Measurements from ENCODE around the gene ZNF398. TPM values are rescaled to one million over a fixed set of nuclear protein-coding genes. Genes with fewer than 3 reads are reported as not detected.
A peak's percentile ranks its signal among the peaks of the same experiment; 100 is the strongest.

ZNF398 gene
- total RNA-seq, 1 donor from 2014 or later = 11.7 TPM

DNA sequence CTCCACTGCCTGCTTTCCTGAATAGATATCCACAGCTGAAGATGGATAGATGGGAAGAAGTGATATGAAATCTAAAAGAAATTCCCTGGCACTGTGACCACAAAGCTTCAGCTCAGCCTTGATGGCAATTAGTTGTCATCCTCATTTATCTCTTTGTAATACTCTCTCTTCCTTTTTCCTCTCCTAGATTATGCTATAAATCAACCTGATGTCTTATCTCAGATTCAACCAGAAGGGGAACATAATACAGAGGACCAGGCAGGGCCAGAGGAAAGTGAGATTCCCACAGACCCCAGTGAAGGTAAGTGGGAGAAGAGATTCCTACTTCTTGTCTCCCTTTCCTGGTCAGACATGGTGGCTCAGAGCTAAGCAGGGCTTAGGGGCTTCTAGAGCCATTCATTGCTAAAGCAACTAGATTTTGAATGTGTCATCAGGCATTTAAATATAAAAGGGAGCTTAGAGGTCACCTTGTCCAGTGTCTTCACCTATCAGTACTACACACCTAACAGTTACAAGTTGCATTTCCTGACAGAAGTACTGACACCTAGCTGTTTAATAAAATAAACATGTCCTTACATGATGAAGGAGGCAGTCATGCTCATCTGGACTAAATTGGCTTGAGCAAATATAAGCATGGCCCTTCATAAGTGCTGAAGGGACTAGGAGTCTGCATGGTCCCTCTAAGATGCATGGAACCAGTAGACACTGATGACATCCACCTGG lies 19.5 kb downstream of the ZNF398 start:
- H3K27ac Mint-ChIP-seq = no peak overlapping the region

DNA sequence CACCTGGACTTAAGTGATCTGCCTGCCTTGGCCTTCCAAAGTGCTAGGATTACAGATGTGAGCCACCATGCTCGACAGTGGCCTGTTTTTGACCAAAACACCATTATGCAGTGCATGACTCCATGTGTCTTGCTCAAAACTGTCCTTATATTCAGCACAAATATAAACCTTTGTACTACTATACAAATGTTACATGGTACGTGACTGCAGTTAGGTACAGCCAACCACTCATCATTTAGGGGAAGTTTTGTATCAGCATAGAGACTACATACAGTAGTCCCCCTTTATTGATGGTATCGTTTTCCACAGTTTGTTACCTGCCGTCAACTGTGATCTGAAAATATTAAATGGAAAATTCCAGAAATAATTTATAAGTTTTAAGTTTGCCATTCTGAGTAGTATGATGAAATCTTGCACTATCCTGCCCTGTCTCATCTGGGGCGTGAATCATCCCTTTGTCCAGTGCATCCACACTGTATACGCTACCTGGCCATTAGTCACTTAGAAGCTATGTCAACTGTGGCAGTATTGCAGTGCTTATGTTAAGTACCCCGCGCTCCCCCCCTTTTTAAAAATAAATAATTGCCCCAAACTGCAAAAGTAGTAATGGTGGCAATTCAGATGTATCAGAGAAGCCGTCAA lies 24.8 kb downstream of the ZNF398 start:
- H3K27ac Mint-ChIP-seq = no peak overlapping the region
- no peaks in the 10 kb centered on the region for H3K27me3 Mint-ChIP-seq
- H3K4me3 Mint-ChIP-seq = no peak overlapping the region
- H3K36me3 Mint-ChIP-seq (ENCODE audit: low read depth) = peaks cover 29% of the 10 kb centered on the region
- no peak for DNase-seq
- no peaks in the 10 kb centered on the region for H3K9me3 Mint-ChIP-seq
- peaks cover 1% of the 10 kb centered on the region for H3K4me1 Mint-ChIP-seq
- intact Hi-C loops (cut with micrococcal nuclease) = no loop called here

More for the DNA sequence above, 19.5 kb downstream of the ZNF398 start:
- Mint-ChIP-seq H3K9me3 (no peaks in the 10 kb centered on the region), H3K27me3 (no peaks in the 10 kb centered on the region), H3K4me3 (no peak overlapping the region), H3K4me1 (peaks cover 2% of the 10 kb centered on the region), H3K36me3 (ENCODE audit: low read depth) (peaks cover 37% of the 10 kb centered on the region)
- intact Hi-C loops (cut with micrococcal nuclease) = no loop called here
- no peak for DNase-seq

DNA sequence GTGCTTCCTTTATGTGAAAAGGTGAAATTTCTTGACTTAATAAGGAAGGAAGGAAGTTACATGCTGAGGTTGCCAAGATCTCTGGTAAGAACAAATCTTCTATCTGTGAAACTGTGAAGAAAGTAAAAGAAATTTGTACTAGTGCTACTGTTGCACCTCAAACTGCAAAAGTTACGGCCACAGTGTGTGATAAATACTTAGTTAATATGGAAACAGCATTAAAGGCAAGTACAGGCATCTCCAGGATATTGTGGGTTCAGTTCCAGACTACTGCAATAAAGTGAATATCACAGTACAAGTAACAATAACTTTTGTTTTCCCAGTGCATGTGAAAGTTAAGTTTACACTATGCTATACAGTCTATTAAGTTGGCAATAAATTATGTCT lies 25.3 kb downstream of the ZNF398 start:
- Mint-ChIP-seq H3K4me1 (peaks cover 1% of the 10 kb centered on the region), H3K27ac (no peak overlapping the region), H3K9me3 (no peaks in the 10 kb centered on the region), H3K36me3 (ENCODE audit: low read depth) (peaks cover 30% of the 10 kb centered on the region), H3K4me3 (no peak overlapping the region), H3K27me3 (no peaks in the 10 kb centered on the region)
- intact Hi-C loops (cut with micrococcal nuclease) = no loop called here
- no peak for DNase-seq

DNA sequence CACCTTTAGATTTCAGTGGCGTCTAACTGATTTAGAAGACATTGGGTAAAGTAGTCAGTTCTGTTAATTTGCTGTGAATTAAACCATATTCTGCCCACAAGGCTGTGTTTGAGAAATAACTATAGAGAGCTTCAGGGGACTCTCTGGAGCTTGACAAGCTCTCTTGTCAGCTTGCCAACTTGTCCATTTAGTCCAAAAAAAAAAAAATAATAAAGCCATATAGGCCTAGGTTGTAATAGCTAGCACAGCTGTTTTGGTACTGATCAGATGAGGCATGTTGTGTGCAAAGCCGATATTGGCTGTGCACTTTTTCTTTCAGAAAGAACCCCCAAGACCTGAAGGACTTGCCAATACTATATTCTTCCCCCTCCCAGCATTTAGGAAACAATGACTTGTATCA lies 27.9 kb downstream of the ZNF398 start:
- no peak overlapping the region for H3K4me3 Mint-ChIP-seq
- peaks cover 44% of the 10 kb centered on the region for H3K36me3 Mint-ChIP-seq (ENCODE audit: low read depth)
- DNase-seq = no peak
- H3K9me3 Mint-ChIP-seq = no peaks in the 10 kb centered on the region
- no peaks in the 10 kb centered on the region for H3K27me3 Mint-ChIP-seq
- intact Hi-C loops (cut with micrococcal nuclease) = no loop called here
- no peak overlapping the region for H3K27ac Mint-ChIP-seq
- H3K4me1 Mint-ChIP-seq = peaks cover 1% of the 10 kb centered on the region

DNA sequence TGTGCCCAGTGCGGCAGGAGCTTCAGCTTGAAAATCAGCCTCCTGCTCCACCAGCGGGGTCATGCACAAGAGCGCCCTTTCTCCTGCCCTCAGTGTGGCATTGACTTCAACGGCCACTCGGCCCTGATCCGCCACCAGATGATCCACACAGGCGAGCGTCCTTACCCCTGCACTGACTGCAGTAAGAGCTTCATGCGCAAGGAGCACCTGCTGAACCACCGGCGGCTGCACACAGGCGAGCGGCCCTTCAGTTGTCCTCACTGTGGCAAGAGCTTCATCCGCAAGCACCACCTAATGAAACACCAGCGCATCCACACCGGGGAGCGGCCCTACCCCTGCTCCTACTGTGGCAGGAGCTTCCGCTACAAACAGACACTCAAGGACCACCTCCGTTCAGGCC lies 32.0 kb downstream of the ZNF398 start:
- Mint-ChIP-seq H3K27ac (no peak overlapping the region), H3K4me1 (no peaks in the 10 kb centered on the region), H3K36me3 (ENCODE audit: low read depth) (peaks cover 52% of the 10 kb centered on the region), H3K27me3 (no peaks in the 10 kb centered on the region), H3K4me3 (no peak overlapping the region), H3K9me3 (no peaks in the 10 kb centered on the region)
- intact Hi-C loops (cut with micrococcal nuclease) = no loop called here
- DNase-seq = no peak

DNA sequence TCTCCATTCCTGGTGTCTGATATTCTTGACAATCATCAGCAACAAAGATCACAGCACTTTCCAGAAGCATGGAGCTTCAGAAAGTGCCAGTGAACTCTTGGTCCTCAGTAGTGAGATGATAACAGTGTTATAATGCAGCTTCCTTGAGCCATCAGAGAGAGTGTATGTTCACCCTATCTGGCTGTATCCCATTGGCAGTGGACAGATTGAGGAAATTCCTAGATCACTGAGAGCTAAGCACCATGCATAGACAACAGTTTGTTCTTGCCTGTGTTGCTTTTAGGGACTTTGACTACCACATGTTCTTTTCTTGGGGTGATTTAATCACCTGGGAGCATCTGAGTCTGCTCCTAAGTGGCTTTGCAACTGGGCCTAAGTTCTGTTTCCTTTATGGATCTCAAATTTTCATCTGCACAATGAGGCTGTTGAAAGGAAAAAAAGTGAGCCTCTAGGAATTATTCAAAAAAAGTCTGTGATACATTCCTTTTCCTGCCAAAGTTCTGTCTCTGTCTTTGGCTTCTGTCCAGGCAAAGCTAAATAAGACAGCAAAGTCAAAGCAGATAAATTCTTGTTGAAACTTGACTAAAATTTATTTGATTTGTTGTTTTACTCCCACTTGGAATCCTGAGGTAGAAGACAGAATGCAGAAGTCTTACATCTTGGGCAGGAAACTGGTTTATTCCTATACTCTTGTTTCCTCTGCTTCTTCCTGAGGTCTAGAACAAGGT lies 33.6 kb downstream of the ZNF398 start:
- intact Hi-C loops (cut with micrococcal nuclease) = no loop called here
- peaks cover 52% of the 10 kb centered on the region for H3K36me3 Mint-ChIP-seq (ENCODE audit: low read depth)
- H3K4me1 Mint-ChIP-seq = no peaks in the 10 kb centered on the region
- no peaks in the 10 kb centered on the region for H3K27me3 Mint-ChIP-seq
- no peak overlapping the region for H3K4me3 Mint-ChIP-seq
- no peaks in the 10 kb centered on the region for H3K9me3 Mint-ChIP-seq
- DNase-seq = no peak
- H3K27ac Mint-ChIP-seq = no peak overlapping the region

DNA sequence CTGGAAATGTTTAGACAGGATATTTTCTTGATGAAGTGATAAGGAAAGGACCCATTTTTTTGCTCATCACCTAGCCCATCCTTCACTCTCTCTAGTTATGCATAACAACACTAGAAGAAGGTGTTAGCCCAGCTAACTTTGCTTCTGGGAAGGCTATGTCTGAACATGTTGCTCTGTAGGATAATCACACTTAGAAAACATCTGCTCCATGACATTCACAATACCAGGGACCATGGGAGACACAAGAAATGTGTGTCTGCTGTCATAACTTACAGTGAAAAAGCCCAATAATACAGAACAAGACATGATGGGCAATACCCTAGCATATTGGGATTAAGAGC lies 34.2 kb downstream of the ZNF398 start:
- Mint-ChIP-seq H3K4me1 (no peaks in the 10 kb centered on the region), H3K36me3 (ENCODE audit: low read depth) (peaks cover 49% of the 10 kb centered on the region), H3K27ac (no peak overlapping the region), H3K27me3 (no peaks in the 10 kb centered on the region), H3K4me3 (no peak overlapping the region), H3K9me3 (no peaks in the 10 kb centered on the region)
- intact Hi-C loops (cut with micrococcal nuclease) = no loop called here
- no peak for DNase-seq

DNA sequence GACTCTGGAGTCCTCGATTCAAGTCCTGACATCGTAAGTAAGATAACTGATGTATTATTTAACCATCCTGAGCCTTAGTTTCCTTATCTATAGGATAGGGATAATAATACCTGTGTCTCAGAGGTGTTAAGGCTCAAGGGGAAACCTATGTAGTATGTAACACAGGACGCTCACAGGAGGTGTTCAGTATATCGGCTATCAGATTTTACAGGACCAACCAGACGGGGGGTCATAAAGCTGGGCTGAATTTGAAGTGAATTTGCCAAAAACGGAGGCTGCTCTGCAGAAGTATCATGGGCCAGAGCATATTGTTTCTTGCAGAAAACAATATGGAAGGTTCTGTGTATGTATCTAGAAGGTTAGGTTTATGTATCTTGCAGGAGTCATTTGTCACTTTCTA lies 37.0 kb downstream of the ZNF398 start:
- Mint-ChIP-seq H3K4me1 (no peaks in the 10 kb centered on the region), H3K4me3 (no peak overlapping the region), H3K36me3 (ENCODE audit: low read depth) (peaks cover 26% of the 10 kb centered on the region), H3K9me3 (no peaks in the 10 kb centered on the region), H3K27ac (no peak overlapping the region), H3K27me3 (peaks cover 10% of the 10 kb centered on the region)
- intact Hi-C loops (cut with micrococcal nuclease) = no loop called here
- DNase-seq = no peak

DNA sequence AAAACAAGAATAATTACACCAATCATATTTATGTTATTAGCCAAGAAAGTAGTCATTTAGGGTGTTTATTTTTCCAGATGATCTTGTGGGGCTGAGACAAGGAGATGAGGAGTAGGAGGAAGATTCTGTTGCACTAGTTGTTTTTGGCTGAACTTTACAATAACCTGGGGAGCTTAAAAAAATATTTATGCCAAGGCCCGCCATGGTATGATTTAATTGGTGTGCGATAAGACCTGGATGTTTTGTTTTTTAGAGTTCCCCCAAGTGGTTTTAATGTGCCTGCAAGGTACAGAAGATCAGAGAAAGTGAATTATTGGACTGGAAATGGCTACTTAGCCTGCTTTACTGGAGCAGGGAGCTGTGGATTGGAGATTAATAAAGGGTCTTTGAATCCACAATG lies 41.0 kb downstream of the ZNF398 start:
- intact Hi-C loops (cut with micrococcal nuclease) = no loop called here
- no peak overlapping the region for H3K27ac Mint-ChIP-seq
- peaks cover 18% of the 10 kb centered on the region for H3K27me3 Mint-ChIP-seq
- no peak overlapping the region for H3K4me3 Mint-ChIP-seq
- peaks cover 13% of the 10 kb centered on the region for H3K4me1 Mint-ChIP-seq
- DNase-seq = no peak
- H3K36me3 Mint-ChIP-seq (ENCODE audit: low read depth) = peaks cover 4% of the 10 kb centered on the region
- H3K9me3 Mint-ChIP-seq = no peaks in the 10 kb centered on the region

DNA sequence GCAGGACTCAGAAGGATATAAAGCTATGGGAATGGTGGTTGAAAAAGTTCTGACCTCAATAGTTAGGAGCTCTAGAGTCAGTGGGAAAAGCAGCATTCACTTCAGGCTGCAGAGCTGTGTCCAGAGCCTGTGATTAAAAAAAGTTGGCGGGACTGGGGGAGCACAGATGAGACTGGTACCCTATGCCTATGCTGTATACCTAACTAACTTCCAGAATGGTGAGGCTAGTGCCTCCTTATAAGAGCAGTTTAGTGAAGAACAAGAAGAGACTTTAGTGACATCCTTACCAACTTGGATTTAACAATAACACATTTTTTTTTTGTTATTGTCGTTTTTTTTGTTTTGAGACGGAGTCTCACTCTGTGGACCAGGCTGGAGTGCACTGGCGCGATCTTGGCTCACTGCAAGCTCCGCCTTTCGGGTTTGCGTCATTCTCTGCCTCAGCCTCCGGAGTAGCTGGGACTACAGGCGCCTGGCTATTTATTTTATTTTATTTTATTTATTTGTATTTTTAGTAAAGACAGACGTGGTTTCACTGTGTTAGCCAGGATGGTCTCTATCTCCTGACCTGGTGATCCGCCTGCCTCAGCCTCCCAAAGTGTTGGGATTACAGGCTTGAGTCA lies 41.5 kb downstream of the ZNF398 start:
- H3K4me3 Mint-ChIP-seq = no peak overlapping the region
- H3K27me3 Mint-ChIP-seq = peaks cover 18% of the 10 kb centered on the region
- intact Hi-C loops (cut with micrococcal nuclease) = no loop called here
- no peak overlapping the region for H3K27ac Mint-ChIP-seq
- peaks cover 13% of the 10 kb centered on the region for H3K4me1 Mint-ChIP-seq
- DNase-seq = no peak
- H3K9me3 Mint-ChIP-seq = no peaks in the 10 kb centered on the region
- peaks cover 4% of the 10 kb centered on the region for H3K36me3 Mint-ChIP-seq (ENCODE audit: low read depth)

DNA sequence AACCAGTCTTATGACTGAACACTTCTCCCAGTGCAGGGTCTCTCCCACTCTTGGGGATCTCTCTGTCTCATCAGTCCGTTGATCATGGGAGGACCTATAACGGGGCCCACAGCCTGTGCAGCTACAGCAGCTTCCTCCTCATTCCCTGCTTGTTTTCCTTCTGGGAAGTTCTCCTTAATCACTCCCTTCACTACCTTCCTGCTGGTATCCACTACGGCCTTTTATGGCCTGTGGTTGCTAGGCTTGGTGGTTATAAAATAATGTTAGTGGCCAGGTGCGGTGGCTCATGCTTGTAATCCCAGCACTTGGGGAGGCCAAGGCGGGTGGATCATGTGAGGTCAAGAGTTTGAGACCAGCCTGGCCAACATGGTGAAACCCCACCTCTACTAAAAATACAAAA lies 44.6 kb downstream of the ZNF398 start:
- peak overlapping the region; percentile 84 for H3K4me3 Mint-ChIP-seq
- H3K4me1 Mint-ChIP-seq = peaks cover 20% of the 10 kb centered on the region
- no peaks in the 10 kb centered on the region for H3K9me3 Mint-ChIP-seq
- H3K27ac Mint-ChIP-seq = peak overlapping the region; percentile 72
- intact Hi-C loops (cut with micrococcal nuclease) = no loop called here
- H3K36me3 Mint-ChIP-seq (ENCODE audit: low read depth) = peaks cover 7% of the 10 kb centered on the region
- DNase-seq = no peak
- peaks cover 18% of the 10 kb centered on the region for H3K27me3 Mint-ChIP-seq

DNA sequence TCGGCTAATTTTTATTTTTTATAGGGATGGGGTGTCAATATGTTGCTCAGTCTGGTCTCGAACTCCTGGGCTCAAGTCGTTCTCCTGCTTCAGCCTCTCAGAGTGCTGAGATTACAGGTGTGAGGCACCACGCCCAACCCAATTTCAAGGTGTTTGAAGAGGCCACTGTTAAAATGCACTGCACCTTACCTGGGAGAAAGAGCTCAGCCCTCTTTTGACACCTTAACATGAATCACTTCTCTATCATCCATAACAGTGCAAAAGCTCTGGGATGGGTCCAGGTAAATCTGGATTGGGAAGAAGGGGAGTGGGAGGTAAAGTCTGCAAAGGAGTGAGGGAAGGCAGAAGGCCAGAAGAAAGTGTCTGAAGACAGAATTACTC lies 47.5 kb downstream of the ZNF398 start:
- intact Hi-C loops (cut with micrococcal nuclease) = loop anchor here (1.0 to 5.0 kb wide), 5 partner anchors 45 to 167 kb away; partner anchors contain the start of genes PDIA4, ZNF212 and ZNF398
- DNase-seq = no peak
- peaks cover 33% of the 10 kb centered on the region for H3K36me3 Mint-ChIP-seq (ENCODE audit: low read depth)

DNA sequence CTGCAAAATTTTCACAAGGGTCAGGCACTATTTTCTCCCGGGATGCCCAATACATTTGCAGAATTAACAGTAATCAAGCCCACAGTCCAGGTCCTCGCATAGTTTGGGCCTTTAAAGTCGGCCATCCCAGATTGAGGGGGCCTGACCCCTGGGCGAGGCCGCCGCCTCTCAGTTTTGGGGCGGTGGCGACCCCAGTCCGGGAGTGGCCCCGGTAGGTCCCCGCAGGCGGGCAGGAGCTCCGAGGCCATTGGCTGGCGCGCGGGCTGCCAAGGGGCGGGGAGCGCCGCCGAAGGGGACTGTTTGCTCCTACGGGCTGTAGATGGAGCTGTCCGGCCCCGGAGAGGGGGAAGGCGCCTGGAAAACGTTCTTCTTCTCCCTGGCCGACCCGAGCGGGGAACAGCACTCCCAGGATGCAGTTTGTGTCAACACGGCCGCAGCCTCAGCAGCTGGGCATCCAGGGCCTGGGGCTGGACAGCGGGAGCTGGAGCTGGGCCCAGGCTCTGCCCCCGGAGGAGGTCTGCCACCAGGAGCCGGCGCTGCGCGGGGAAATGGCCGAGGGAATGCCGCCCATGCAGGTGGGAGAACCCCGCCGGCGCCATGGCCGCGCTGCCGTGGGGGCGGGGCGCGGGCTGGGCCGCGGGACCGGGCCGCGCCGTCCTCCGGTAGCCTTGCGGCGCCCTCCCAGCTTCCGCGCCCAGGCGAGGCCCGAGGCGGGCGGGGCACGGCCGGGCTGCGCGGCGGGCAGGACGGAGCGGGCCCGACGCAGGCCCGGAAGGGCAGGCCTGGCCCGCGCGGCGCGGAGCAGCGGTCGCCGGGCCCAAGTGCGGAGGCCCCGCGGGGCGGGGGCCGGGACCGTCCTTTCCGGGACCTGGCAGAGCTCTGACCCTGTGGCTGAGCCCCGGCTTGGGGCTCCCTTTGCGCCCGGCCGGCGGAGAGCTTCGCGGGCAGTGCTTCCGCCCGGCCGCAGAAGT lies 48.2 kb downstream of the ZNF398 start, which contains the start of gene ZNF282:
Gene ZNF282 (plus strand): TSS at position 367 of the 971 bp plus-strand sequence. CDS start 44 bp downstream, at position 411.
- DNase-seq = peak; percentile 94

More for the DNA sequence above, 47.5 kb downstream of the ZNF398 start:
- Mint-ChIP-seq H3K9me3 (no peaks in the 10 kb centered on the region), H3K27ac (peak overlapping the region; percentile 65), H3K4me3 (peak overlapping the region; percentile 89), H3K4me1 (peaks cover 36% of the 10 kb centered on the region), H3K27me3 (peaks cover 6% of the 10 kb centered on the region)

More for the DNA sequence above, 48.2 kb downstream of the ZNF398 start, which contains the start of gene ZNF282:
- intact Hi-C loops (cut with micrococcal nuclease) = loop anchor here (1.0 to 5.0 kb wide), 6 partner anchors 14 to 168 kb away; partner anchors contain the start of genes PDIA4, ZNF212 and ZNF398
- H3K27me3 Mint-ChIP-seq = peaks cover 4% of the 10 kb centered on the region
- H3K36me3 Mint-ChIP-seq (ENCODE audit: low read depth) = peaks cover 39% of the 10 kb centered on the region
- H3K4me3 Mint-ChIP-seq = peak within 1 kb of the TSS; percentile 96
- peaks cover 38% of the 10 kb centered on the region for H3K4me1 Mint-ChIP-seq
- H3K27ac Mint-ChIP-seq = peak within 1 kb of the TSS; percentile 96
- H3K9me3 Mint-ChIP-seq = no peaks in the 10 kb centered on the region
